GM23338 (cell line): Measurements from ENCODE around the gene C17orf50. TPM values are rescaled to one million over a fixed set of nuclear protein-coding genes. Genes with fewer than 3 reads are reported as not detected.

ENCODE experiments used
- ATAC-seq: fragments of 200-7000 bp; cut with Tn5 transposase; 3 replicates; pipeline ENCODE4 v1.9.1; 2020
- DNase-seq: peaks from one replicate; pipeline ENCODE4 v3.0.0-alpha.2; 2015; ENCODE audit warnings: low spot score
- H2AFZ ChIP-seq: fragments of 200-600 bp; sonication (generic); 2 replicates; pipeline ENCODE4 v1.8.0; 2016; ENCODE audit warnings: antibody characterized with exemption, mild to moderate bottlenecking, moderate library complexity
- H3F3A ChIP-seq: fragments of 200-600 bp; sonication (generic); replicated peaks from 2 replicates; pipeline ENCODE4 v1.8.0; 2017; ENCODE audit warnings: antibody characterized with exemption, mixed run types, low read depth
- H3K27ac ChIP-seq: fragments of 200-600 bp; sonication (generic); 2 replicates; pipeline ENCODE4 v1.6.1; 2016; ENCODE audit warnings: low read depth
- H3K27me3 ChIP-seq: fragments of 200-600 bp; sonication (generic); 2 replicates; pipeline ENCODE4 v1.8.0; 2016; ENCODE audit warnings: mild to moderate bottlenecking, mixed run types, moderate library complexity; ENCODE audit not compliant: insufficient read depth
- H3K36me3 ChIP-seq: fragments of 200-600 bp; sonication (generic); 2 replicates; pipeline ENCODE4 v1.8.0; 2016; ENCODE audit warnings: mild to moderate bottlenecking; ENCODE audit not compliant: insufficient read depth
- H3K4me1 ChIP-seq: fragments of 200-600 bp; sonication (generic); 2 replicates; pipeline ENCODE4 v1.8.0; 2016; ENCODE audit warnings: mild to moderate bottlenecking, moderate library complexity; ENCODE audit not compliant: insufficient read depth
- H3K4me2 ChIP-seq: fragments of 200-600 bp; sonication (generic); 2 replicates; pipeline ENCODE4 v1.7.1; 2017; ENCODE audit warnings: mixed run types
- H3K4me3 ChIP-seq: fragments of 200-600 bp; sonication (generic); 2 replicates; pipeline ENCODE4 v1.6.1; 2016; ENCODE audit warnings: mixed run types
- H3K79me2 ChIP-seq: fragments of 200-600 bp; sonication (generic); replicated peaks from 2 replicates; pipeline ENCODE4 v1.8.0; 2017; ENCODE audit warnings: mild to moderate bottlenecking; ENCODE audit not compliant: insufficient read depth
- H3K9me2 ChIP-seq: fragments of 200-600 bp; sonication (generic); 2 replicates; pipeline ENCODE4 v1.8.0; 2017; ENCODE audit not compliant: insufficient read depth
- H4K20me1 ChIP-seq: fragments of 200-600 bp; sonication (generic); replicated peaks from 2 replicates; pipeline ENCODE4 v1.8.0; 2017; ENCODE audit warnings: mild to moderate bottlenecking; ENCODE audit not compliant: insufficient read depth
- H3K27ac Mint-ChIP-seq: 2 replicates; pipeline ENCODE4 v1.8.0; 2020; ENCODE audit warnings: inconsistent platforms, mild to moderate bottlenecking, moderate library complexity, mixed read lengths
- H3K27me3 Mint-ChIP-seq: 3 replicates; pipeline ENCODE4 v1.8.0; 2022; ENCODE audit warnings: low read depth, mild to moderate bottlenecking, moderate library complexity, mixed read lengths, inconsistent platforms; ENCODE audit not compliant: insufficient read depth, poor library complexity
- H3K36me3 Mint-ChIP-seq: 3 replicates; pipeline ENCODE4 v1.8.0; 2021; ENCODE audit warnings: low read depth, mild to moderate bottlenecking, inconsistent platforms, moderate library complexity, mixed read lengths
- H3K4me1 Mint-ChIP-seq: 3 replicates; pipeline ENCODE4 v1.8.0; 2020; ENCODE audit warnings: mild to moderate bottlenecking, inconsistent platforms, mixed read lengths
- H3K4me3 Mint-ChIP-seq: 3 replicates; pipeline ENCODE4 v1.8.0; 2021; ENCODE audit warnings: moderate library complexity, mild to moderate bottlenecking, inconsistent platforms, mixed read lengths
- H3K9me3 Mint-ChIP-seq: 3 replicates; pipeline ENCODE4 v1.8.0; 2020; ENCODE audit warnings: moderate library complexity, mild to moderate bottlenecking, inconsistent platforms, mixed read lengths
- EZH2phosphoT487 ChIP-seq: fragments of 200-600 bp; sonication (generic); IDR thresholded peaks from one replicate; pipeline ENCODE4 v1.8.1; 2018; ENCODE audit warnings: antibody characterized with exemption; ENCODE audit not compliant: unreplicated experiment
- NANOG ChIP-seq: IDR thresholded peaks from 2 replicates; pipeline ENCODE4 v1.6.1; 2016; ENCODE audit warnings: antibody characterized with exemption, borderline replicate concordance
- REST ChIP-seq: IDR thresholded peaks from one replicate; pipeline ENCODE4 v1.6.1; 2018; ENCODE audit warnings: antibody characterized with exemption; ENCODE audit not compliant: unreplicated experiment
- ZNF462 ChIP-seq: fragments of 250-450 bp; sonication (Bioruptor Pico); IDR thresholded peaks from 2 replicates; pipeline ENCODE4 v1.5.0; 2020; ENCODE audit warnings: mild to moderate bottlenecking, moderate library complexity
- polyA plus RNA-seq: library from polyadenylated mRNA; unstranded; fragments of >200 nt; fragmentation: Nextera tagmentation; extraction: Ambion mirVana; gene quantifications from 2 replicates; pipeline ENCODE4 v1.2.1, GENCODE V29; 2016
- total RNA-seq: library from RNA; depleted of rRNA; stranded (reverse); fragments of >200 nt; shearing (Covaris generic); gene quantifications from 2 replicates; pipeline ENCODE4 v1.2.3, GENCODE V29; 2014

C17orf50 gene
- total and polyA plus RNA-seq, 2 experiments from 2014 or later: 0.74 to 1.6 TPM

GRCh38 chr17:35766489-35766877 is 5.8 kb downstream of the C17orf50 start:
- Histone ChIP-seq H2AFZ (no peak overlapping the region), H3K36me3 (no peaks in the 10 kb centered on the region), H3K27me3 (no peaks in the 10 kb centered on the region), H3K9me2 (no peaks in the 10 kb centered on the region), H3K79me2 (no peaks in the 10 kb centered on the region), H3K4me3 (no peak overlapping the region), H3K4me1 (peaks cover 6% of the 10 kb centered on the region; the same call in 1 of the 2 replicates), H3K4me2 (no peak overlapping the region), H3F3A (peaks cover 4% of the 10 kb centered on the region; the same call in 1 of the 2 replicates), H3K27ac (no peak overlapping the region), H4K20me1 (no peaks in the 10 kb centered on the region)
- no peaks in the 10 kb centered on the region; the same call in 1 of the 3 replicates for H3K9me3 Mint-ChIP-seq
- TF ChIP-seq EZH2phosphoT487 (no peak), REST (no peak), NANOG (no peak), ZNF462 (CRISPR knock-in tag) (no peak)
- DNase-seq (no peak), ATAC-seq (no peak)
- H3K27ac Mint-ChIP-seq: no peak overlapping the region
- H3K4me1 Mint-ChIP-seq: peaks cover 17% of the 10 kb centered on the region
- H3K27me3 Mint-ChIP-seq: peaks cover 7% of the 10 kb centered on the region
- no peaks in the 10 kb centered on the region for H3K36me3 Mint-ChIP-seq
- H3K4me3 Mint-ChIP-seq: no peak overlapping the region
